CD4-positive, alpha-beta memory T cell (primary cell): ENCODE data around the gene RPL29. TPM values are rescaled to one million over a fixed set of nuclear protein-coding genes. Genes with fewer than 3 reads are reported as not detected.
A peak's percentile ranks its signal among the peaks of the same experiment; 100 is the strongest.
"Not testable (repeated sequence)": the region's sequence is repeated elsewhere in the genome, so short reads cannot be mapped to it uniquely, and the experiment has no call there.

Experiments
- CTCF ChIA-PET: fragments of 350-600 bp; sonication (Branson Sonifier 250); formaldehyde crosslinking; loops from one replicate; lab custom pipeline; 2021; ENCODE audit warnings: inconsistent platforms; ENCODE audit not compliant: partially characterized antibody; lab: Charles Lee
- POLR2A ChIA-PET: fragments of 350-600 bp; sonication (Branson Sonifier 250); formaldehyde crosslinking; loops from one replicate; lab custom pipeline; 2021; ENCODE audit not compliant: partially characterized antibody; lab: Charles Lee
- DNase-seq, 5 donors: peaks; one replicate each; pipeline versions ENCODE4 v3.0.0 to v3.0.0-alpha.2; 2020 to 2022; ENCODE audit warnings: mixed read lengths in 1 of 5
- H3K27ac ChIP-seq: one replicate; pipeline ENCODE4 v1.7.0; 2013; ENCODE audit warnings: low read depth, low read length
- H3K27me3 ChIP-seq: 2 replicates; pipeline ENCODE4 v1.7.0; 2013; ENCODE audit warnings: mild to moderate bottlenecking, low read length, moderate library complexity; ENCODE audit not compliant: insufficient read depth
- H3K36me3 ChIP-seq: 2 replicates; pipeline ENCODE4 v1.7.0; 2013; ENCODE audit warnings: mild to moderate bottlenecking, low read length, moderate library complexity; ENCODE audit not compliant: insufficient read depth
- H3K4me1 ChIP-seq: 2 replicates; pipeline ENCODE4 v1.7.0; 2013; ENCODE audit warnings: mild to moderate bottlenecking, low read length, moderate library complexity; ENCODE audit not compliant: insufficient read depth
- H3K4me3 ChIP-seq, 2 donors: one replicate each; pipeline ENCODE4 v1.7.0; 2013; ENCODE audit warnings: low read length in 2 of 2, mild to moderate bottlenecking in 1 of 2
- H3K9me3 ChIP-seq, 2 donors: one replicate each; pipeline ENCODE4 v1.7.0; 2013; ENCODE audit warnings: low read length in 2 of 2, control low read depth in 1 of 2; ENCODE audit not compliant: control insufficient read depth in 1 of 2
- H3K27ac Mint-ChIP-seq, 7 donors: one replicate each; pipeline ENCODE4 v1.8.0; 2020 to 2021; ENCODE audit warnings: mixed read lengths in 7 of 7, mild to moderate bottlenecking in 6 of 7, inconsistent platforms in 3 of 7, moderate library complexity in 3 of 7
- H3K27me3 Mint-ChIP-seq, 2 donors: one replicate each; pipeline ENCODE4 v1.8.0; 2020 to 2021; ENCODE audit warnings: mixed read lengths in 2 of 2
- H3K36me3 Mint-ChIP-seq, 2 donors: one replicate each; pipeline ENCODE4 v1.8.0; 2020 to 2021; ENCODE audit warnings: mixed read lengths in 2 of 2, inconsistent platforms in 1 of 2, mild to moderate bottlenecking in 1 of 2
- H3K4me1 Mint-ChIP-seq, 4 donors: one replicate each; pipeline ENCODE4 v1.8.0; 2020 to 2021; ENCODE audit warnings: mixed read lengths in 4 of 4, mild to moderate bottlenecking in 1 of 4
- H3K4me3 Mint-ChIP-seq, 8 donors: one replicate each; pipeline ENCODE4 v1.8.0; 2020 to 2021; ENCODE audit warnings: mixed read lengths in 8 of 8, mild to moderate bottlenecking in 7 of 8, moderate library complexity in 6 of 8, inconsistent platforms in 3 of 8
- H3K9me3 Mint-ChIP-seq, 8 donors: one replicate each; pipeline ENCODE4 v1.8.0; 2020 to 2021; ENCODE audit warnings: mixed read lengths in 8 of 8, mild to moderate bottlenecking in 5 of 8, inconsistent platforms in 3 of 8, moderate library complexity in 1 of 8
- intact Hi-C: fragments of 100-400 bp; cut with micrococcal nuclease; formaldehyde crosslinking; loops from one replicate; pipeline ENCODE4 v1.15.1; 2023
- polyA plus RNA-seq, 2 donors: library from polyadenylated mRNA; unstranded; fragments of 300-500 nt; fragmentation: Illumina TruSeq; gene quantifications; one replicate each; pipeline ENCODE4 v1.2.3, GENCODE V29; 2021
- total RNA-seq, 2 experiments: library from RNA; stranded (reverse); gene quantifications; one replicate each; pipeline ENCODE4 v1.2.3, GENCODE V29; 2021

RPL29 gene
- total and polyA plus RNA-seq, 4 experiments from 2014 or later, result 967 to 1,467 (median 1,266) TPM

DNA sequence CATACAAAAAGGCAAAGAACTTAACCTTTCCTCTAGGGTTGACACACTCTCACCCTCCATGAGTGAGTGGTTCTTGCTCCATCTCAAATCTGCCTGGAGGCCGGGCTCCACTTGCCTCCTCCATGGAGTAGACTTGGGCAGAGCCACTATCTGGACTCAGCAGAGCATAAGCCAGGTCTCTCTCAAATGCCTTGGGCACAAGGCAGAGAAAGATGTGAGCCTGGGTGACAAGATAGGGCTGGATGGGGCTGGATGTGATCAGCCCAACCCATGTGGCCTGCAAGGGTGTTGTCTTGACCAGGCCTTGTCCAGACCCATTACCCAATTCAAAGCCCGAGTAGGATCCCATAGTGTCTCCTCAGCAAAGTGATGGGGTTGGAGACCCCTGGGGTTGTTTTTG, 4.2 kb upstream of the RPL29 start:
- POLR2A ChIA-PET, result no interaction called here
- H3K4me1 ChIP-seq, result peaks cover 21% of the 10 kb centered on the region
- peaks cover 2% of the 10 kb centered on the region for H3K36me3 ChIP-seq
- intact Hi-C loops, result loop anchor here (5.0 kb wide), 2 partner anchors 337 to 498 kb away; partner anchors contain the start of gene DCAF1
- Mint-ChIP-seq H3K4me3 (no peak overlapping the region), H3K4me1 (peaks cover 9 to 20% (median 13%) of the 10 kb centered on the region in 4 donors), H3K36me3 (peaks cover 4 to 7% of the 10 kb centered on the region in 2 donors), H3K27ac (no peak overlapping the region), H3K9me3 (no peaks in the 10 kb centered on the region), H3K27me3 (no peaks in the 10 kb centered on the region)
- H3K27ac ChIP-seq, result no peak overlapping the region
- DNase-seq, result no peak
- H3K9me3 ChIP-seq, result no peaks in the 10 kb centered on the region
- CTCF ChIA-PET, result interaction anchor here (0.6 to 10.6 kb wide), 4 partner anchors 55 to 588 kb away, joined by 3 to 147 read pairs (median 114); partner anchors contain the start of gene DUSP7
- no peaks in the 10 kb centered on the region for H3K27me3 ChIP-seq
- H3K4me3 ChIP-seq, result no peak overlapping the region

DNA sequence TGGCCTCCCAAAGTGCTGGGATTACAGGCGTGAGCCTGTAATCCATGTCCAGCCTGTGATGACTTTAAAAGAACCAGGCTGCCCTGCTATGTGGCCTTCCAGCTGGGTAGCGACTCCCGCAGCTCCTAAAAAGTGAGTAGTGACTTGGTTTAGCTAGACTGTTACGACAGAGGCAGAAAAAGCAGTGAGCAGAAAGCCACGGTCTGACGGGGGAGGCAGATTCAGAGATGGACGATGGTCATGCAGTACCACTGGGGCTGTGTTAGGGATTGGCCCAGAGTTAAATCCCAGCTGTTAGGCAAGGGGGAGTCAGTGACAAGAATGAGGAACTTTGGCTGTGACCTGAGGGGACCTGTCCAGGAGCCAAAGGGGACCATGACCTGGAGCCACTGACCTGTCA, 3.1 kb upstream of the RPL29 start:
- peaks cover 16 to 31% (median 22%) of the 10 kb centered on the region in 4 donors for H3K4me1 Mint-ChIP-seq
- no peak overlapping the region for H3K4me3 ChIP-seq
- H3K27me3 ChIP-seq, result no peaks in the 10 kb centered on the region
- ChIA-PET POLR2A (interaction anchor here (1.4 kb wide), 1 partner anchor 54 kb away, joined by 3 read pairs; no protein-coding TSS in a partner anchor), CTCF (interaction anchor here (1.0 to 1.4 kb wide), 2 partner anchors 56 to 146 kb away, joined by 3 to 7 read pairs; no protein-coding TSS in a partner anchor)
- H3K27ac ChIP-seq, result no peak overlapping the region
- no peak overlapping the region for H3K27ac Mint-ChIP-seq
- no peak overlapping the region for H3K4me3 Mint-ChIP-seq
- DNase-seq, result no peak
- H3K36me3 Mint-ChIP-seq, result peaks cover 14 to 18% of the 10 kb centered on the region in 2 donors
- H3K27me3 Mint-ChIP-seq, result no peaks in the 10 kb centered on the region
- H3K36me3 ChIP-seq, result peaks cover 12% of the 10 kb centered on the region
- intact Hi-C loops, result loop anchor here (5.0 kb wide), 1 partner anchor 496 kb away; the partner anchor contains the start of gene DCAF1
- peaks cover 31% of the 10 kb centered on the region for H3K4me1 ChIP-seq
- no peaks in the 10 kb centered on the region for H3K9me3 Mint-ChIP-seq
- no peaks in the 10 kb centered on the region for H3K9me3 ChIP-seq

DNA sequence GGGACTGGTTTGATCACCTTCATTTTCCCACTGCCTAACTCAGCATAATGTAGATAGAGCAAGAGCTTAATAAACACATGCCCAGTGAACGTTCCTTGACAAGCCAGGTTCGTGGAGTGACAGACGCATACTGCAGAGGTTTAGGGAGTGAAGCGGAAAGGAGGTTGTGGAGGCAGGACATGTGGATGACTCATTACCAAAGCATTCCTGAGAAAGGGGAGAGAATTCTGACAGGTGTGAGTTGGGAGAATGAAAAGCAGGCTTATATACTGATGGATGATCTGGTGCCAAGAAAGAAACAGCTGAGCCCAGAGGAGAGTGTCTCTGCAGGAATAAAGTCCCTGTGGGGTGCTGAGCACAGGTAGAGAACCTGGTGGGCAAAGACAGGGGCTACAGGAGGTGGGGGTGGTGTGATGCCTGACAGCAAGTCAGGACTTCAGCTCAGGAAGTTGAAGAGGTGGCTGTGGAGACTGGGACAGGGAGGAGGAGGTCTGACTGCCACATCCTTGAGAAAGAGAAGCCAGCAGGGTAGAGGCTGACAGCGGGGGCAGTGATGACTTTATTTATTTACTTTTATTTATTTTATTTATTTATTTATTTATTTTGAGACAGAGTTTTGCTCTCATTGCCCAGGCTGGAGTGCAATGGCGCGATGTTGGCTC, 2.4 kb upstream of the RPL29 start:
- Mint-ChIP-seq H3K27ac (no peak overlapping the region), H3K27me3 (no peaks in the 10 kb centered on the region), H3K4me3 (no peak overlapping the region), H3K9me3 (no peaks in the 10 kb centered on the region), H3K4me1 (peaks cover 16 to 36% (median 27%) of the 10 kb centered on the region in 4 donors), H3K36me3 (peaks cover 15 to 22% of the 10 kb centered on the region in 2 donors)
- POLR2A ChIA-PET, result interaction anchor here (0.6 to 1.4 kb wide), 2 partner anchors 55 to 414 kb away, joined by 3 read pairs; no protein-coding TSS in a partner anchor
- CTCF ChIA-PET, result interaction anchor here (1.0 to 1.4 kb wide), 4 partner anchors 15 to 147 kb away, joined by 3 to 7 read pairs (median 4); partner anchors contain the start of genes ACY1 and DUSP7
- no peak overlapping the region for H3K27ac ChIP-seq
- H3K4me1 ChIP-seq, result peaks cover 36% of the 10 kb centered on the region
- DNase-seq, result no peak
- no peaks in the 10 kb centered on the region for H3K27me3 ChIP-seq
- H3K9me3 ChIP-seq, result no peaks in the 10 kb centered on the region
- intact Hi-C loops, result loop anchor here (5.0 kb wide), 1 partner anchor 496 kb away; the partner anchor contains the start of gene DCAF1
- H3K36me3 ChIP-seq, result peaks cover 13% of the 10 kb centered on the region
- H3K4me3 ChIP-seq, result no peak overlapping the region

- H3K4me3 ChIP-seq, result no peak overlapping the region
- Mint-ChIP-seq H3K36me3 (peaks cover 19 to 29% of the 10 kb centered on the region in 2 donors), H3K9me3 (no peaks in the 10 kb centered on the region), H3K4me3 (peak overlapping the region; percentile 21 to 81 (median 60)), H3K27ac (peak overlapping the region in 5 of 7 donors; percentile 4 to 85 (median 66)), H3K27me3 (no peaks in the 10 kb centered on the region), H3K4me1 (peaks cover 17 to 42% (median 31%) of the 10 kb centered on the region in 4 donors)
- H3K27ac ChIP-seq, result no peak overlapping the region
- intact Hi-C loops, result loop anchor here (5.0 kb wide), 1 partner anchor 495 kb away; the partner anchor contains the start of gene DCAF1
- CTCF ChIA-PET, result interaction anchor here (1.0 to 1.3 kb wide), 2 partner anchors 14 to 59 kb away, joined by 3 to 5 read pairs; partner anchors contain the start of genes ACY1 and DUSP7
- no peaks in the 10 kb centered on the region for H3K9me3 ChIP-seq
- no peaks in the 10 kb centered on the region for H3K27me3 ChIP-seq
- POLR2A ChIA-PET, result no interaction called here
- peaks cover 19% of the 10 kb centered on the region for H3K36me3 ChIP-seq
- DNase-seq, result no peak
- peaks cover 41% of the 10 kb centered on the region for H3K4me1 ChIP-seq
Observed at GRCh38 chr3:51997172-51997571, 1.5 kb upstream of the RPL29 start.

DNA sequence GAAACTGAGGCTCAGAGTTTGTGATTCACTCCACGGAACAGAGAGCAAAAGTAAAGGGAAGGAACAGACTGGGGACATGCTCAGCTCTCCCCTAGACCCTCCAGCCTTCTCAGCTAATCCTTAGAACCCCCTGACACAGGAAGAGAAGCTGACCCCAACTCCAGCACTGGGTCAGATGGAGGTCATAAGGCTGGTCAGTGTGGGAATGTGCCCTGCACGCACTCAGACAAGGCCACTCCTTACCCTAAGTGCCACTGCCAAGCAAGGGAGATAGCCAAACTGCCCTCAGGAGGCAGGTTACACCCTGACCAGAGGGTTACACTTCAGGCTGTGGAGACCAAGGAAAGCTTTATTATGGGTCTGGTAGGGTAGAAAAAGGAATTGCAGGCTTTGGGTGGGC, 1.2 kb downstream of the RPL29 start:
- peaks cover 30% of the 10 kb centered on the region for H3K4me1 ChIP-seq
- Mint-ChIP-seq H3K4me1 (peaks cover 16 to 45% (median 29%) of the 10 kb centered on the region in 4 donors), H3K27ac (peak overlapping the region; percentile 99 to 100 (median 100)), H3K4me3 (peak overlapping the region; percentile 99 to 100 (median 100)), H3K9me3 (no peaks in the 10 kb centered on the region), H3K27me3 (no peaks in the 10 kb centered on the region), H3K36me3 (peaks cover 23 to 32% of the 10 kb centered on the region in 2 donors)
- peak overlapping the region; percentile 91 for H3K27ac ChIP-seq
- peak overlapping the region; percentile 94 to 95 for H3K4me3 ChIP-seq
- no peak for DNase-seq
- no peaks in the 10 kb centered on the region for H3K9me3 ChIP-seq
- intact Hi-C loops, result no loop called here
- ChIA-PET POLR2A (interaction anchor here (1.7 to 3.3 kb wide), 7 partner anchors 11 to 323 kb away, joined by 4 to 59 read pairs (median 31); partner anchors contain the start of genes ABHD14A, ABHD14B, ACY1 and DUSP7), CTCF (interaction anchor here (2.1 to 5.9 kb wide), 4 partner anchors 11 to 148 kb away, joined by 9 to 29 read pairs (median 16); partner anchors contain the start of genes ABHD14A, ABHD14B, ACY1 and PARP3)
- no peaks in the 10 kb centered on the region for H3K27me3 ChIP-seq
- H3K36me3 ChIP-seq, result peaks cover 19% of the 10 kb centered on the region

- peak overlapping the region in 4 of 8 donors; percentile 26 to 55 (median 42) for H3K4me3 Mint-ChIP-seq
- H3K9me3 ChIP-seq, H3K27me3 Mint-ChIP-seq, H3K4me3 ChIP-seq, H3K27me3 ChIP-seq, intact Hi-C loops, DNase-seq, H3K9me3 Mint-ChIP-seq: not testable (repeated sequence)
- ChIA-PET POLR2A (interaction anchor here (2.7 to 3.3 kb wide), 2 partner anchors 10 to 19 kb away, joined by 53 to 59 read pairs; partner anchors contain the start of genes ABHD14A, ABHD14B and ACY1), CTCF (interaction anchor here (1.2 to 5.9 kb wide), 4 partner anchors 8 to 149 kb away, joined by 3 to 29 read pairs (median 16); partner anchors contain the start of genes ABHD14A, ABHD14B and ACY1)
- Histone ChIP-seq H3K36me3 (peaks cover 19% of the 10 kb centered on the region), H3K4me1 (peaks cover 30% of the 10 kb centered on the region), H3K27ac (peak overlapping the region; percentile 91)
- H3K27ac Mint-ChIP-seq, result peak overlapping the region in 4 of 7 donors; percentile 63 to 100 (median 89)
- peaks cover 23 to 32% of the 10 kb centered on the region in 2 donors for H3K36me3 Mint-ChIP-seq
- peaks cover 16 to 45% (median 29%) of the 10 kb centered on the region in 4 donors for H3K4me1 Mint-ChIP-seq
Observed at GRCh38 chr3:51993657-51994056, 2.0 kb downstream of the RPL29 start.
